Measurements from ENCODE around the gene MYCBPAP.

GRCh38 chr17:50469208-50469605 lies 39.0 kb upstream of the MYCBPAP start:
- TF ChIP-seq CTCF (IDR thresholded peaks at IDR 0.05) (no peak), POLR2A (IDR thresholded peaks at IDR 0.05) (no peak)

All from testis (tissue), 2 donors.